Measurements from ENCODE around the gene GSS. TPM values are rescaled to one million over a fixed set of nuclear protein-coding genes. Genes with fewer than 3 reads are reported as not detected.

The GSS gene
- total and polyA plus RNA-seq, 2 donors (not counting 3 experiments of a cell fraction or from before 2014, with no cell fraction given) = 47.9 to 65.1 TPM

GRCh38 chr20:34940081-34940481, 15.5 kb downstream of the GSS start:
- intact Hi-C loops (cut with micrococcal nuclease) (no loop called here), dilution Hi-C loops (cut with MboI; ENCODE audit: extremely low pct_ligation_motif_present, low sequenced_read_pairs) (no loop called here)
- H3K4me2 ChIP-seq (ENCODE audit: insufficient read depth, low read length) = no peak overlapping the region
- H4K20me1 ChIP-seq (replicated peaks; ENCODE audit: control insufficient read depth, extremely low read depth, insufficient read depth, low read length) = no peaks in the 10 kb centered on the region
- peaks cover 13% of the 10 kb centered on the region for H3K4me1 ChIP-seq (ENCODE audit: control insufficient read depth, extremely low read depth, insufficient read depth, low read length)
- ChIA-PET POLR2A (no interaction called here), CTCF (interaction anchor here (1.8 kb wide), 1 partner anchor 170 kb away, joined by 4 read pairs; no protein-coding TSS in a partner anchor)
- no peak overlapping the region for H3K27ac ChIP-seq (ENCODE audit: insufficient read depth, low read depth, low read length)
- no peaks in the 10 kb centered on the region for H3K79me2 ChIP-seq (ENCODE audit: control insufficient read depth, insufficient read depth, low read length)
- H3K27me3 ChIP-seq (ENCODE audit: control insufficient read depth in 2 of 2, insufficient read depth in 2 of 2, low read length in 2 of 2) = no peaks in the 10 kb centered on the region
- peaks cover 2 to 8% of the 10 kb centered on the region in 2 experiments for H3K36me3 ChIP-seq (ENCODE audit: control insufficient read depth in 2 of 2, extremely low read depth in 1 of 2, insufficient read depth in 2 of 2, low read length in 2 of 2)
- H3K4me3 ChIP-seq (replicated peaks in 1 of 3; ENCODE audit: insufficient read depth in 1 of 3, low read depth in 1 of 3, low read length in 3 of 3) = no peak overlapping the region
- no TSS peak for BruUV-seq (replicated peaks)
- DNase-seq (ENCODE audit: low read depth, low spot score) (no peak), FAIRE-seq (no peak)
- peaks cover 2% of the 10 kb centered on the region for H3K9me1 ChIP-seq (replicated peaks; ENCODE audit: control insufficient read depth, extremely low read depth, insufficient read depth, low read length)
- no peak overlapping the region for H3K9ac ChIP-seq (replicated peaks; ENCODE audit: extremely low read depth, insufficient read depth, low read length)
- no peaks in the 10 kb centered on the region for H3K9me3 ChIP-seq (replicated peaks; ENCODE audit: control insufficient read depth, insufficient read depth, low read length)
- no peak for TF ChIP-seq MAX (IDR thresholded peaks at IDR 0.05; ENCODE audit: insufficient read depth, insufficient read length)
- TF ChIP-seq POLR2AphosphoS5 (IDR thresholded peaks at IDR 0.05; ENCODE audit: insufficient read depth, low read depth, low read length) = no peak
- TF ChIP-seq EZH2 (IDR thresholded peaks at IDR 0.05; ENCODE audit: borderline replicate concordance, low read depth, low read length, severe bottlenecking) = no peak
- no peak for TF ChIP-seq JUN (IDR thresholded peaks at IDR 0.05; ENCODE audit: borderline replicate concordance, insufficient read depth, insufficient read length, low read depth)
- no peak for TF ChIP-seq POLR2A (IDR thresholded peaks at IDR 0.05; ENCODE audit: low read depth, low read length)
- no peak for TF ChIP-seq CTCF (IDR thresholded peaks at IDR 0.05; ENCODE audit: extremely low read depth in 1 of 2, insufficient read depth in 1 of 2, low read depth in 1 of 2, low read length in 2 of 2)
- TF ChIP-seq GATA2 (IDR thresholded peaks at IDR 0.05; ENCODE audit: insufficient read depth, insufficient read length, low read depth, low read length) = no peak
- TF ChIP-seq FOS (IDR thresholded peaks at IDR 0.05; ENCODE audit: borderline replicate concordance, insufficient read depth, low read length) = no peak
- TF ChIP-seq MYC (IDR thresholded peaks at IDR 0.05; ENCODE audit: low read depth, low read length) = no peak
- no peak overlapping the region for H2AFZ ChIP-seq (ENCODE audit: low read depth, low read length)

Data from endothelial cell of umbilical vein (primary cell).